A673 (cell line): ENCODE data around the gene HS6ST2. TPM values are rescaled to one million over a fixed set of nuclear protein-coding genes. Genes with fewer than 3 reads are reported as not detected.

ENCODE experiments used
- BruUV-seq: library from RNA; stranded (reverse); fragments of 400-500 nt; replicated peaks from 2 replicates; lab custom pipeline; 2021; lab: Mats Ljungman, UMichigan
- CTCF ChIA-PET: fragments of 300-600 bp; sonication (Branson Sonifier 250); formaldehyde crosslinking; loops from one replicate; lab custom pipeline; 2022; ENCODE audit warnings: antibody characterized with exemption; lab: Charles Lee
- POLR2A ChIA-PET: fragments of 300-600 bp; sonication (Branson Sonifier 250); formaldehyde crosslinking; loops from one replicate; lab custom pipeline; 2022; ENCODE audit warnings: antibody characterized with exemption; ENCODE audit not compliant: low non-redundant PET; lab: Charles Lee
- DNase-seq: peaks from one replicate; pipeline ENCODE4 v3.0.0-alpha.2; 2015; ENCODE audit warnings: low spot score
- H3K27ac ChIP-seq: fragments of 200-600 bp; sonication (generic); 2 replicates; pipeline ENCODE4 v1.5.1; 2016; ENCODE audit warnings: mixed run types, low read depth, mild to moderate bottlenecking, mixed read lengths, antibody characterized with exemption, low read length; ENCODE audit not compliant: poor library complexity, severe bottlenecking
- H3K27me3 ChIP-seq: fragments of 200-600 bp; sonication (generic); replicated peaks from 2 replicates; pipeline ENCODE4 v1.6.1; 2017; ENCODE audit warnings: mixed run types, low read depth, mild to moderate bottlenecking, mixed read lengths, antibody characterized with exemption, low read length; ENCODE audit not compliant: insufficient read depth, poor library complexity
- H3K36me3 ChIP-seq: fragments of 200-600 bp; sonication (generic); 2 replicates; pipeline ENCODE4 v1.6.1; 2016; ENCODE audit warnings: mixed run types, mild to moderate bottlenecking, mixed read lengths, antibody characterized with exemption, low read length; ENCODE audit not compliant: insufficient read depth, poor library complexity, severe bottlenecking
- H3K4me1 ChIP-seq: fragments of 200-600 bp; sonication (generic); 2 replicates; pipeline ENCODE4 v1.6.1; 2017; ENCODE audit warnings: mixed run types, mild to moderate bottlenecking, mixed read lengths, antibody characterized with exemption, low read length; ENCODE audit not compliant: insufficient read depth, poor library complexity, severe bottlenecking
- H3K4me3 ChIP-seq: fragments of 200-600 bp; sonication (generic); 2 replicates; pipeline ENCODE4 v1.5.1; 2016; ENCODE audit warnings: low read depth, mixed run types, mild to moderate bottlenecking, mixed read lengths, low read length; ENCODE audit not compliant: poor library complexity, severe bottlenecking
- H3K9me3 ChIP-seq: fragments of 200-600 bp; sonication (generic); 2 replicates; pipeline ENCODE4 v1.6.1; 2016; ENCODE audit warnings: mixed run types, low read depth, mild to moderate bottlenecking, mixed read lengths, antibody characterized with exemption, low read length; ENCODE audit not compliant: poor library complexity, severe bottlenecking
- EZH2 ChIP-seq: fragments of 200-600 bp; sonication (generic); IDR thresholded peaks from 2 replicates; pipeline ENCODE4 v1.6.1; 2017; ENCODE audit warnings: borderline replicate concordance, low read depth, mild to moderate bottlenecking, mixed read lengths, antibody characterized with exemption, low read length; ENCODE audit not compliant: poor library complexity, severe bottlenecking
- intact Hi-C: fragments of 100-400 bp; cut with micrococcal nuclease; formaldehyde crosslinking; loops from one replicate; pipeline ENCODE4 v1.10.0; 2022; ENCODE audit not compliant: unreplicated experiment
- total RNA-seq: library from RNA; stranded (reverse); gene quantifications from 2 replicates; pipeline ENCODE4 v1.2.3, GENCODE V29; 2021
- TF ChIP-seq, protein P1 (sequence below): fragments of 300-800, 200-600 bp; sonication (generic); conservative IDR thresholded peaks from 2 replicates; pipeline ENCODE4 v1.5.1; 2017; ENCODE audit warnings: low read depth, mild to moderate bottlenecking, antibody characterized with exemption, low read length, moderate library complexity, mixed read lengths

The HS6ST2 gene
- total RNA-seq, 1 experiment from 2014 or later, result 6.9 TPM

DNA sequence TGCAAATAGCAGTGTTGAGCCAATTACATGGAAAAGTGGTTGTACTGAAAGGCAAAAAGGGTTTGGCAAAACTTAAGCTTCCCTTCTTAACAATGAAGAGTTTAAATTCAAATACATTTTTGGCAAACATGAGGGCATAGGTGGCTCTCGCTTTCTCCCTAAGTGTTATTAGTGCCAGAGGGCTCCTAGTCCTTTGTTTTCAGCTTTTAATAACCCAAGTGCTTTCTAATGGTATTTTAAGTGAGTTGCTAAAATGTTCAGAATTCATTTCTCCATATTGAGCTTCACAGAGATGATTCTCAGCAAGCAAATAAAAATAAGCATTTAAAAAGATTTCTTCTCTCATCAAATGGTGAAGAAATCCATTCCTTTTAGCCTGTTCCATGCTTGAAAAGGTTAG, 123.7 kb downstream of the HS6ST2 start:
- TF ChIP-seq, protein P1, sequence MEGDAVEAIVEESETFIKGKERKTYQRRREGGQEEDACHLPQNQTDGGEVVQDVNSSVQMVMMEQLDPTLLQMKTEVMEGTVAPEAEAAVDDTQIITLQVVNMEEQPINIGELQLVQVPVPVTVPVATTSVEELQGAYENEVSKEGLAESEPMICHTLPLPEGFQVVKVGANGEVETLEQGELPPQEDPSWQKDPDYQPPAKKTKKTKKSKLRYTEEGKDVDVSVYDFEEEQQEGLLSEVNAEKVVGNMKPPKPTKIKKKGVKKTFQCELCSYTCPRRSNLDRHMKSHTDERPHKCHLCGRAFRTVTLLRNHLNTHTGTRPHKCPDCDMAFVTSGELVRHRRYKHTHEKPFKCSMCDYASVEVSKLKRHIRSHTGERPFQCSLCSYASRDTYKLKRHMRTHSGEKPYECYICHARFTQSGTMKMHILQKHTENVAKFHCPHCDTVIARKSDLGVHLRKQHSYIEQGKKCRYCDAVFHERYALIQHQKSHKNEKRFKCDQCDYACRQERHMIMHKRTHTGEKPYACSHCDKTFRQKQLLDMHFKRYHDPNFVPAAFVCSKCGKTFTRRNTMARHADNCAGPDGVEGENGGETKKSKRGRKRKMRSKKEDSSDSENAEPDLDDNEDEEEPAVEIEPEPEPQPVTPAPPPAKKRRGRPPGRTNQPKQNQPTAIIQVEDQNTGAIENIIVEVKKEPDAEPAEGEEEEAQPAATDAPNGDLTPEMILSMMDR, result no peak
- no peak for TF ChIP-seq EZH2
- ChIA-PET POLR2A (no interaction called here), CTCF (no interaction called here)
- no peak overlapping the region for H3K27ac ChIP-seq
- no peak for DNase-seq
- peaks cover 4% of the 10 kb centered on the region for H3K27me3 ChIP-seq
- H3K4me1 ChIP-seq, result peaks cover 9% of the 10 kb centered on the region
- H3K36me3 ChIP-seq, result no peaks in the 10 kb centered on the region
- H3K4me3 ChIP-seq, result no peak overlapping the region
- intact Hi-C loops, result no loop called here
- H3K9me3 ChIP-seq, result no peaks in the 10 kb centered on the region
- BruUV-seq, result no TSS peak

DNA sequence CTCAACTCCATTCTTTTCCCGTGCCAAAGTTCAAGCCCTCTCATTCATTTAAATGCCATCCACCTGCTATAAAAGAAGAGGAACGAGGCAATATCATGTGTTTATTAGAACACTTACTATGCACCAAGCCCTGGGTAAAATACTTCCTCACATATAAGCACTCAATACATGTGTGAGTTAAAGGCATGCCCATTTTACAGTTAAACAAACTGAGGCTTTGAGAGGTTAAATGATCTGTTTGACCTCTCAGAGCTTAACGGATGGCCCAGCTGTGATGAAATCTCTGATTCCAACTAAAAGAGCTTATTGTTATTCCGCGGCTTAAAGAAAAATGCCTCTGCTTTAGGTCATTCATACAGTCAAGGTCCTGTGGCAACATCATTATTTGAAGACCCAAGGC, 124.3 kb downstream of the HS6ST2 start:
- CTCF ChIA-PET, result no interaction called here
- TF ChIP-seq, protein P1, result no peak
- no peak for TF ChIP-seq EZH2
- POLR2A ChIA-PET, result no interaction called here
- H3K27me3 ChIP-seq, result peaks cover 4% of the 10 kb centered on the region
- DNase-seq, result no peak
- H3K9me3 ChIP-seq, result no peaks in the 10 kb centered on the region
- H3K4me3 ChIP-seq, result no peak overlapping the region
- H3K36me3 ChIP-seq, result no peaks in the 10 kb centered on the region
- BruUV-seq, result no TSS peak
- intact Hi-C loops, result no loop called here
- no peak overlapping the region for H3K27ac ChIP-seq
- H3K4me1 ChIP-seq, result peaks cover 9% of the 10 kb centered on the region

DNA sequence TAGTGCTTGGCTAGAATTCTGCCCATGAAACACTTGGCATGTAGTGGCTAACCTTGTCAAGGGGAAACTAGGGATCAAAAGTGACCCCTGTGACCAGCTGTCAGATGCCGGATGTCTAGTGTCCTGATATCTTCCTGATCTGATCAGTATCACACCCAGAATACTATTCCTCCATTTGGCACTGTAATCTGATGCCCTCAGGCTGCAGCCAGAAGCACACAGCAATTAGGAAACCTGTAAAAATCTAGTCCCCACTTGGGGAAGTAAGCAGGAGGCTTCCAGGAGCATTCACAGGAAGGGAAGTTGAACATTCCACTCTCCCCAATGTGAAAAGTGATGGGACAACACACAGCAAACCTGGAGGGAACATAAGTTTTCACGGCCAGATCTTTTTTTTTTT, 125.1 kb downstream of the HS6ST2 start:
- BruUV-seq, result no TSS peak
- Histone ChIP-seq H3K9me3 (no peaks in the 10 kb centered on the region), H3K27me3 (peaks cover under 1% of the 10 kb centered on the region), H3K36me3 (no peaks in the 10 kb centered on the region), H3K4me1 (peaks cover 8% of the 10 kb centered on the region), H3K4me3 (no peak overlapping the region), H3K27ac (no peak overlapping the region)
- TF ChIP-seq, protein P1, result no peak
- TF ChIP-seq EZH2, result no peak
- no peak for DNase-seq
- ChIA-PET CTCF (no interaction called here), POLR2A (no interaction called here)
- intact Hi-C loops, result no loop called here
